ENCODE results near the gene IFITM5.
"Not testable (repeated sequence)": the region's sequence is repeated elsewhere in the genome, so short reads cannot be mapped to it uniquely, and the experiment has no call there.

Gene IFITM5

GRCh38 chr11:268716-269145 is 30.6 kb downstream of the IFITM5 start:
- peak; percentile 51 for DNase-seq (ENCODE audit: low spot score)
- TF ChIP-seq CTCF (IDR thresholded peaks at IDR 0.05; ENCODE audit: extremely low read depth, insufficient read depth, missing control alignments), result peak; percentile 27
- in situ Hi-C loops (cut with MboI; ENCODE audit: low pct_unique_long_range_greater_than_20kb, low sequenced_read_pairs, unreplicated experiment), result not testable (repeated sequence)

GRCh38 chr11:267491-267994 is 31.8 kb downstream of the IFITM5 start:
- in situ Hi-C loops (cut with MboI; ENCODE audit: low pct_unique_long_range_greater_than_20kb, low sequenced_read_pairs, unreplicated experiment), result no loop called here
- no peak for TF ChIP-seq CTCF (IDR thresholded peaks at IDR 0.05; ENCODE audit: extremely low read depth, insufficient read depth, missing control alignments)
- DNase-seq (ENCODE audit: low spot score), result peak; percentile 62

- TF ChIP-seq CTCF (IDR thresholded peaks at IDR 0.05; ENCODE audit: extremely low read depth, insufficient read depth, missing control alignments), result no peak
- in situ Hi-C loops (cut with MboI; ENCODE audit: low pct_unique_long_range_greater_than_20kb, low sequenced_read_pairs, unreplicated experiment), result no loop called here
- no peak for DNase-seq (ENCODE audit: low spot score)
Measured at GRCh38 chr11:266676-267439, 32.5 kb downstream of the IFITM5 start.

- DNase-seq (ENCODE audit: low spot score), result no peak
Measured at GRCh38 chr11:261624-262023, 37.7 kb downstream of the IFITM5 start.

GRCh38 chr11:259413-259812 is 39.9 kb downstream of the IFITM5 start:
- in situ Hi-C loops (cut with MboI; ENCODE audit: low pct_unique_long_range_greater_than_20kb, low sequenced_read_pairs, unreplicated experiment), result no loop called here
- TF ChIP-seq CTCF (IDR thresholded peaks at IDR 0.05; ENCODE audit: extremely low read depth, insufficient read depth, missing control alignments), result no peak
- DNase-seq (ENCODE audit: low spot score), result no peak

More at GRCh38 chr11:261624-262023, 37.7 kb downstream of the IFITM5 start:
- in situ Hi-C loops (cut with MboI; ENCODE audit: low pct_unique_long_range_greater_than_20kb, low sequenced_read_pairs, unreplicated experiment), result no loop called here
- TF ChIP-seq CTCF (IDR thresholded peaks at IDR 0.05; ENCODE audit: extremely low read depth, insufficient read depth, missing control alignments), result no peak

- TF ChIP-seq CTCF (IDR thresholded peaks at IDR 0.05; ENCODE audit: extremely low read depth, insufficient read depth, missing control alignments), result peak; percentile 52
- DNase-seq (ENCODE audit: low spot score), result peak; percentile 38
- in situ Hi-C loops (cut with MboI; ENCODE audit: low pct_unique_long_range_greater_than_20kb, low sequenced_read_pairs, unreplicated experiment), result no loop called here
Measured at GRCh38 chr11:257766-258493, 41.4 kb downstream of the IFITM5 start.

Measured in GM13977 (cell line).